Measurements from ENCODE around the gene RASA3.

RASA3 gene

DNA sequence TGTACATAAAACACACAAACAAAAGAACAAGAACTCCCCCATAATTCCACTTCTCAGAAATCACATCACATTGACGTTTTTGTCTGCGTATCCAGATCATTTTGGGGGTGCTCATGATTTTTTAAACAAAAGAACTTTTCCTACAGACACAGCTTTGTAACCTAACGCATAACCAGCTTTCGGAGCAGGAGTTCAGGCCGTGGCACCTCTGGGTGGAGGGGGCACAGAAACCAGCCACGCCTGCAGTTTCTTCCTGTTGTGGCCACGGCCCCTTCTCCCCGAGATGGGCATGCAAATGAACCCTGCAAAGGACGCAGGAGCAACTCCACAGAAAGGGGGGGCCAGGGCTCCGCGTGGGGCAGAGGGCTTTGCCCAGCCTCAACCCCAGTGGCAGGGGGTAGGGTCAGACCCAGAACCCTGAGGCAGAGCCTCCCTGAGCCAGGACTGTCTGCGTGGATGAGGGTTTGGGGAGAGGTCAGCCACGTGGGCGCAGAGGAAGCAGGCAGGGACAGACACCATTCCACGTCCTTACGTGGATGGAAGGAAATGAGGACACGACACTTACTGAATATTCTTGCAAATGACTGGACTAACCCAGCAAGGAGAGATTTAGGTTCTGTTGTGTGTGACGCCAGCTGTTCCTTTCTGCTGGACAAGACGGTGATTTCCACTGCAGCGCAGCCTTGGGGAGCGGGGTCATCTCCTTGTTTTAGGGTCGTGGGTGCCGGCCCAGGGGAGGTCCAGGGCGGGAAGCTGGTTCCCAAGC is 64.4 kb downstream of the RASA3 start:
- no peak for DNase-seq (ENCODE audit: low spot score)

DNA sequence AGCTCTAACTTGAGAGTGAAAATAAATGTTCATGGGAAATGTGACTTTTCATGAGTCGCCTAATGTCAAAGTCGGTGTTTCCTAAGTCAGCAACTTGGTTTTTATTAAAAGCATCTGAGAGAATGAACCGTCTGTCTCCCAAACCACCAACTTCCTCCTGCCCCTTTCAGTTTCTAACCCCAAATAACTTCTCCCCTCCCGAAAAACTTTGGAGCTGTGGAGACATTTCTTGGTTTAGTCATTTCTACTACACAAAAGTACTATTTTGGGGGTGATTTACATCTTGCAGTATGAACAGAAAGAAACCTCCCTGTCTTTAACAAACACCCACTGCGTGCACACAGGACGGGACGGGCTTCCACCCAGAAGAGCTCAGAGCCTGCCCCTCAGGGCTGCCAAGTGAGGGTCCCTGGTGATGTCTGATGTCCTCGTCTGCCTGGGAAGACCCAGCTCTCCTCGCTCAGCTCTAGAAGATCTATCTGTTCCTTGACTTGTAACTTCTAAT is 65.0 kb downstream of the RASA3 start:
- no peak for DNase-seq (ENCODE audit: low spot score)

DNA sequence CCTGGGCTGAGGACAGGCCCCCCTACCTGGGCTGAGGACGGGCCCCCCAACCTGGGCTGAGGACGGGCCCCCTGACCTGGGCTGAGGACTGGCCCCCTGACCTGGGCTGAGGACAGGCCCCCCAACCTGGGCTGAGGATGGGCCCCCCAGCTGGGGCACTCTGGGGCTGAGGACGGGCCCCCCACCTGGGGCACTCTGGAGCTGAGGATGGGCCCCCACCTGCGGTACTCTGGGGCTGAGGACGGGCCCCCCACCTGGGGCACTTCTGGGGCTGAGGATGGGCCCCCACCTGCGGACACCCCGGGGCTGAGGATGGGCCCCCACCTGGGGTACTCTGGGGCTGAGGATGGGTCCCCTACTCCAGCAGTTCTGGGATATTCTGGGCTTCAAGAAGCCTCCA is 65.5 kb downstream of the RASA3 start:
- DNase-seq (ENCODE audit: low spot score): no peak

DNA sequence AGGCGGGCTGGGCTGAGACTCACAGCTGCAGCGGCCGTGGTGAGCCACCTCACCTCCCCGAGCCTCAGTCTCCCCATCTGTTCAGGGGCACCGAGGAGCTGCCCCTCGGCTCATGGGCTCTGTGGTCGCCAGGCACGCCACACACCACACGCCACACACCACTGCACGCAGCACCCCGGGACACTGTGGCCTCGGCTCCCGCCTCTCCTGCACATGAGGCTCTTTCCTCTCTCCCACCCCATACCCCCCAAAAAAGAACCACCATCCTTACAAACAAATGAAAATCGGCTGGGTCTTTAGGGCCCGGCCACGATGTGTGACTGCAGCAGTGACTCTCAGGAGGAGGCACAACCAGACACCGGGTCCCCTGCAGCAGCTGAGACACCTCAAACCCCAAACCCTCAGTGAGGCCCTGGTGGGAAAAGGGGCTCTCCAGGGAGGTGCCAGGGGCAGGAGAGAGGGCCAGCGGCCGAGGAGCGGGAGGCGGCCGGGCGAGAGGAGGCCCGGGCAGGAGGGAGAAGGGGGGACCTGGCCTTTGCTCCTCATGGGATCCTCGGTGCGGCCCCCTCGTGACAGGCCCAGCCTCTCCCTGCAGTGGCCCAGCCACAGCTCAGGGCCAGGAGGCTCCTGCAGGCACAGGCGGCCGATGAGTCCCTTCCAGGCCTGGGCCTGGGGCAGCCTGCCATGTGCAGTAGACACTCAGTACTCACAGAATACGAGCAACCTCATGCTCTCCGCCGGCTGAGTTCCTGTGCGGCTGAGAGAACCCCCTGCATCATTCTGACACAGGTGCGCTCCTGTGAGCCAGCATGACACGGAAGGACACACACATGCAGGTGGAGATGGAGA is 66.3 kb downstream of the RASA3 start:
- no peak for DNase-seq (ENCODE audit: low spot score)

DNA sequence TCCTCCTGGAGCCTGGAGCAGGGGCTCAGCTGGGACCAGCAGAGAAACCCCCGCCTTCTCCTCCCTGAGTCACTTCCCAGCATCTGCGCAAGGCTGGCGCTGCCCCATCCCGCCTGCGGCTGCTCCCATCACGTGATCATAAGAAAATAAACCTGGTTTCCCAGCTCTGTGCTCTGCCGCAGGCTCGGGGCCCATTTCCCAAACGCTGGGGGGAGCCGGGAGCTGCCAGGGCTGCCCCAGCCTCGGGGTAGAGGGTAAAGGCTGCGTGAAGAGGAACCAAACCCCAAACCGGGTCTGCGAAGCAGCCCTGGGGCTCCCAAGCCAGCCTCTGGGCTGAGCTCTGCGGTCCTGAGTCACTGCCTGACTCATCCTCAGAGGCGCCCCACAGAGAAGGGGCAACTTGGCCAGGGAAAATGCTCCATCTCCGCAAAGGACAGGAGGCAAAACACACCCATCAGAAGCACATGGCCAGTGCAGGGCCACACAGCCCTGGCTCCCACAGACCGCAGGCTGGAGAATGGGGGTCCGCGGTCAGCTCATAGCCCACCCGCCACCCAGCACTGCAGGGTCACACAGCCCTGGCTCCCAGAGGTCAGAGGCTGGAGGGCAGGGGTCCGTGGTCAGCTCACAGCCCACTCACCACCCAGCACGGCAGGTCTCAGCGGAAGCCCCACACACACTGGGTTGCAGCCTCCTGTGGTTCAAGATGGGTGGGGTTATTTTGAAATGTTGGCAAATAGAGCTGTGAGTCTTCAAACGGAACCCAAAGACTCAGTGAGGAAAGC is 67.1 kb downstream of the RASA3 start:
- peak; percentile 65 for DNase-seq (ENCODE audit: low spot score)

DNA sequence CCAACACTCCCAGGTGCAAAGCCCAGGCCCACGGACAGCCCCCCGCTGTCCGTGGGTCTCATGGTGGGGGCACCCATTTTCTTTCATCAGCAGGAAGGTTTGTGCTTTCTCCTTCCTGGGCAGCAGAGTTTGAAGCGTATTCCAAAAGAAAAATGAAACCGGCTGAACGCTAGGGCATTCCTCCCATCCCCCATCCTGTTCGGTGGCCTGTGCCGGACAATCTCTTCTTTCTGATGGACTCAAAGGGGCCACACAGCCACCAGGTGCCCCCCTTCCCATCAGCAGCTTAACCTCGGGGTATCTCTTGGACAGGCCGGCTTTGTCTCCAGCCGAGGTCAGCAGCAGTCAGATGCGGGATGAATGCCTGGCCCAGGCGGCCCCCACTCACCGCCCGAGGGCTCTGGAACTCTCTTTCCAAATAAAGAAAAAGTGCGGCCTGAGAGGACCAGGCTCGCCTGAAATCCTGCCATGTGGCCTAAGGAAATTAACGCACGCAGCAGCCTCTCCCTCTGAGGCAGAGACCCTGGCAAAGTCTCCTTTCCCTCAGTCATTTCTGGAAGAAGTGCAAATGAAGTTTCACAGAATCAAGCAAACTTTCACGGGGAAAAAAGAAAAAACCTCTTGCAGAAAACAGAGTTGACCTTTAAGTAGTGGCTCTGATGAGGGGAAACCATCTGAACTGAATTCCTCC is 67.8 kb downstream of the RASA3 start:
- DNase-seq (ENCODE audit: low spot score): no peak

DNA sequence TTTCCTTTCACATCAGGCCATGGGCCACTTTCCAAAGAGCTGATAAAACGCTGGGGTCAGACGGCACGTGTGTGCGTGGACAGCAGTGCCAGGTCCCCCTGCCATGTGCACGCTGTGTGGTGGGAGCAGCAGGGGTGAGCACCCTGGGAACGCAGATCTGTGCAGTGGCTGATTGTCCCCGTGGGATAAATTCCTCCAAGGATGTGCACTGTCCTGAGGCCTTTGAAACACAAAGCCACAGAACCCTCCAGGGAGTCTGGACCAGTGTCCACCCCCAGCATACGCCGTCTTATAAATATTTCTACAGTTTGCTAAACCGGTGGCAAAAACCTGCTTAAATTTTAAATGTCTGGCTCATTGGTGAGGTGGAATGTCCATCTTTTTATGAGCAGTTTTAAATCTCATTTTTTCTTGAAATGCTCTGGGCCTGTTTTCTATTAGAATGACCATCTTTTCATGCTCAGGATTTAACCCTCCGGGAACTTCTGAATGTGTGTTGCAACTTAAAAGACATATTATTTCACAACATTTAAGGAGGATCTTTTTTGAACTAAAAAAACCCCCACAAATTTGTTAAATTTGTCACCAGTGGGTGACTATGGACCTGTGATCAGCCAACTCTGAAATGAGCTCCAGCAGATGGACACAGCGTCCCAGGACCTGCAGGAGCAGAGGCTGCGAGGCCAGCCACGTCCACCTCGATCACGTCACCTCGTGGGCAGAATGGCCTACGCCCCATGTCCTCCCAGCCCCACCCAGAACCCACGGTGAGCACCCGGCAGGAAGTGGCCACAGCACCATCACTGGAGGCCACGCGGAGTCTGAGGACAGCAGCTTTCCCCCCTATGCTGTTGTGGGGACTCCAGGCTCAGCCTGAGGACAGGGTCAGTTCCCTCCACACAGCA is 68.6 kb downstream of the RASA3 start:
- no peak for DNase-seq (ENCODE audit: low spot score)

DNA sequence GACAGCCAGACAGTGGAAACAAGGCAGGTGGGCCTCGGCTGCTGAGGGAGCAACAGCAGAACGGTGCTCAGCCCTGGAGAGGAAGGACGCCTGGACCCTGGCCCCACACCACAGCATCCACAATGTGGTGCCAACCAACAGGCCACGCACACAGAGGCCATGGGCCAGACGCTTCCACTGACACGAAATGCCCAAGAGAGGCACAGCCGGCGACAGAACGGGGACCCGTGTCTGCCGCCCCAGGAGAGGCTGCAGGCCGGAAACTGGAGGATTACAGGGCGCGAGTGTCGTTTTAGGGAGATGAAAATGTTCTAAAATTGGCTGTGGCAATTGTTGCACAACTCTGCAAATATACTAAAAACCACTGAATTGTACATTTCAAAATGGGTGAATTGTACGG is 69.7 kb downstream of the RASA3 start:
- no peak for DNase-seq (ENCODE audit: low spot score)

DNA sequence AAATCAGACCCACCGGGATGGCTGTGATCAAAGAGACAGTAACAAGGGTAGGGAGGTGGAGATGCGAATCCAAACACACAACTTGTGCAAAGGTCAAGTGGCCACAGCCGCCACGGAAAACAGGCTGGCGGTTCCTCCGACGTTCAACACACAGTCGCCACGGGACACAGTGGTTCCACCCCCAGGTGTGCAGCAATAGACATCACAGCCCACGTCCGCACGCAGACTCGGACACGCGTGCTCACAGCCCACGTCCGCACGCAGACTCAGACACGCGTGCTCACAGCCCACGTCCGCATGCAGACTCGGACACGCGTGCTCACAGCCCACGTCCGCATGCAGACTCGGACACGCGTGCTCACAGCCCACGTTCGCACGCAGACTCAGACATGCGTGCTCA is 70.1 kb downstream of the RASA3 start:
- DNase-seq (ENCODE audit: low spot score): no peak

DNA sequence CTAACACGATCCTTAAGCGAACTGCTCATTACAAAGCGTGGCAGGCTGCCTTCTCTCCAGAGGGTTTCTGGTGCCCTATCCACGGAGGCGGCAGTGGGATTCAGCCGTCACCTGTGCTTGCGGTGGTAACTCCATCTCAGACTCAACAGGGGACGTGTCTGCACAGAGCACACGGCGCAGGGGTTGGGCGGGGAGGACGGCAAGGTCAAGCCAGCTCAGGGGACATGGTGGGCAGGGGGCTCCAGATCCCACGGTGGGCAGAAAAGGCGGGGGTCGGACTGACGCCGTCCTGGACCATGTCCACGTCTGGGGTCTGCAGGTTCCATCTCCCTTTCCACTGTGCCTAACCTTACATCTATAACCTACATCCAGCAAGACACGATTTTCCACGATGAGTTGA is 70.7 kb downstream of the RASA3 start:
- DNase-seq (ENCODE audit: low spot score): no peak

DNA sequence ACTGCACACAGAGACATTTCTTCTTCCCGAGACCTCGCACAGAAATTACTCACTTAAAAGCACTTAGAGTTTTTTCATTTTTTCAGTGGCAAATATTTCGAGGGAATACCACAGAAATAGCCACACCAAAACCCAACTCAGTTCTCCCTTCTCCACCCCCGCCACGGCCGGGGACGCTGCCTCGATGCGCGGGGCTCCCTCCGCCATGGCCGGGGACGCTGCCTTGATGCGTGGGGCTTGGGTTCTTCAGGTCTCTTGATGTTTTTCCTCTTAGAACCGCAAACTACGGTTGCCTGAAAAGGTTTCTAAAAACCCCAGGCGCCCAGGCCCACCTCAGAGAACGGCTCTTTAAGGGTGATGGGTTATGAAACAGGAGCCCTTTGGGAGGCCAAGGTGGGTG is 71.4 kb downstream of the RASA3 start:
- DNase-seq (ENCODE audit: low spot score): no peak

DNA sequence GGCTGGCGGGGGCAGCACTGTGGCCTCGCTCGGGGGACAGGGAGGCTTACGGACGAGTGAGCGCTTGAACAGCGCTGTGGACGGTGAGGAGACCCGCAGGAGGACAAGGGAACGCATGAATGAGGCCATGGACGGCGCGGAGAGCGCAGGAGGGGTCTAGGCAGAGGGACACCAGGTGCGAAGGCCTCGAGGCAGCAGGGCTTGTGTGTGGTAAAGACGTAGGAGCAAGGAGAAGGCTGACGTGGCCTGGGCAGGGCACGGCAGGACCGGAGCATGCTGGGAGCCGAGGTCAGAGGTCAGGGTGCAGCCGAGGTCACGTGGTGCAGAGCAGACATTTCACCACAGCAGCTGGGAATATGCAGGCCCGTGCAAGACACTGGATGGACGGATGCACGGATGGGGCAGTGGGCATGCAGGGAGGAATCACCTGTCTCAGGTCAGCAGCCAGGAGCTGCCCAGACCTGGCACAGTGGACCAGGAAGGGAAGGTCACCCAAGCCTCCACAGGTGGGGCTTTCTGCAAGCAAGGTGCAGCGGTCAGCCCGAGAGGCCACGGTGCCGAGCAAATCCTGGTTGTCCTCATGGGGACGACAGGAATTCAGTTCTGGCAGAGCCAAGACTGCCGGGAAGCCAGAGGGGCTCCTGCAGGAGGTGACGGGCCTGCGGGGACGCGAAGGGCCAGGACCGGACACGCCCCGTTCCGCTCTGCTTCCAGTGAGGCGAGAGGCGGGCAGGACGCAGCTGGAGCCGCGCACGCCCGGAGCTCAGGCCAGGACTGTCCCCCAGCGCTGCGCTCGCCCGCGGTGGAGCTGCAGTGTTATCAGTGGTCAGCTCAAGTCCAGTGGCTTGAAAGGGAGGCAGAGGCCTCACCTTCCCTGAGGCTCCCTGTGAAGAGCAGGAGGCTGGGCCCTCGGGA is 72.2 kb downstream of the RASA3 start:
- no peak for DNase-seq (ENCODE audit: low spot score)

DNA sequence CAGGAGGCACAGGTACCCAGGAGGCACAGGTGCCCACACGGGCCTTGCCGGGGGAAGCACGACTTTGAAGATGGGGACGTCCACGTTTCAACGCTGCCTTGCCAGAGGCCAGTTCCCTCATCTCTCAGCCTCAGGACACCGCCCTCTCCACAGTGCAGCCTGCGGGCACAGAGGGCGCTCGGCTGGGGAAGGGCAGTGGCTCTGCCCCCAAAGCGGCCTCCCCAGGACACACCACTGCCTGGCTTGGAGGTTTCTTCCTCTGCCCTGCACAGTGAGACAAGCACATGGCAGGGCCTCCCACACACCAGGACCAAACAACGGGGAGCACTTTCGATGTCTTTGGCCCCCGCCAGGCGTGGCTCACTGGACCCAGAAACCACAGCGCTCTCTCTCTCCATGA is 73.0 kb downstream of the RASA3 start:
- no peak for DNase-seq (ENCODE audit: low spot score)

DNA sequence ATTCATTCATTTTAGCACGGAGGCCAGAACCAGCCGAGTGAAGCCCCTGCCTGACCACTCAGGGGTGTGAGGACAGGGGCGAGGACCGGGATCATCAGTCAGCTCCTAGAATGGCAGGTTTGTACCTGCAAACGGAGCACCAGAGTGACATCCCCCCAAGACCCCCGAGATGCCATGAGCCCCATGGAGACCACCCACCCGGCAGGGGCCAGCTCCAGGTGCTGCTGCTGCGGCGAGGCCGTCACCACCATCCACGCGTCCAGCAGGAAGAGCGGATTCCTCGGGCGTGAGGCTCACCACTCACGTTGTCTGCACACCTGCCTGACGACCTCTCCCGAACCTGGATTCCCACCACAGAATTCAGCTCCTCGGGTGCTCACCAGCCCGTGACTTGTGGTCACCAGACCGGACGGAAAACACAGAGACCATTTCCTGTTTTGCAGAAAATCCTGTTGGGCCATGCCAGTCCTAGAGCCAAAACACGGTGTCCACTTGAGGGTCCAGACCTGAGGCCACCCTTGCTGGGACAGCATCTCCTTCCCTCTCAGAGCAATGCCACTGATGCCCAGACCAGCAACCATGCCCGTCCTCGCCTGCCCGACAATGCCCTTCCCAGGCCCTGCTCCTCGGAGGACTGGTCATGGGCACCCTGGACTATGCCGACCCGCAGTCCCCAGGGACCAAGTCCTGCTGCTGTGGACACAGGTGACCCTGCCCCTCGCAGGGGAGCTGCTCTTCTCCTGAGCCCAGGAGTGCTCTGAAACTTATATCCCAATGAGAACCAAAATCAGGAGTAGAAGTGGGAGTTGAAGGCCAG is 74.2 kb downstream of the RASA3 start:
- no peak for DNase-seq (ENCODE audit: low spot score)

DNA sequence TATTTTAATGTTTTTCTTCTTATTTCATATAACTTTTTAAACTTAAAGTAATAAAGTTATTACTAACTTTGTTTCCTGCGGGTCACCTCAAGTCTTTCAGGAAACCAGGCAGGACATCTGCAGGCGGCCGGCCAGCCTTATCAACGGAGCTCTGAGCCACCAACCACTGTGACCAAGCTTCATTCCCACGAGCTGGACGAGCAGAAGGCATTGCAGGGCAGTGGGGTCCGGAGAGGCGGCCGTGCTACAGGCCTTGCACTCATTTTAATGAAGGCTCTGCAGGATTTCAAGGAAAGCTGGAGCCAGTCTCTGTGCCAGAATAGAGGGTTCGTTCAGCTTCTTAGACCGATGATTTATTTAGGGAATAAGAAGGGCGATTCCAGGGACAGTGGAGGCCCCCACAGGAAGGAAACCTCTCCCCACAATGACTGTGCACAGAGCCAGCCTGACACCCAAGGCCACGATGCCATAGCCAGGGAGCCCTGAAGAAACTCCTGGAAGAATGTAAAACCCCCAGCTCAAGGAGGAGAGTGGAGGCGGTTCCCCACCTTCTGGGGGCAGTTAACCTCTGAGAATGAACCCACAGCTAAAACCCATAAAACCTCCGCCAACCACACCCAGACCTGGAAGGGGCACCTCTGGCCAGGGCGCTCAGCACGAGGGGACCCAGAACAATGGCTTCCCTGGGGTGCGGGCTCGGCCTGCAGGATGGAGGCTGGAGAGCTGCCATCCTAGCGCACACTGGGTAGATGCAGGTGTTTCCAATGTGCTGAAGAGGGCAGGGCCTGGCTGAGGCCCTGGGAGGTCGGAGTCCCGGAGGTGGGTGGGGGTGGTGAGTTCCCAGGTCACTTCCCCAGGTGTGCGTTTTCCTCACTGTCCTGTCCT is 75.0 kb downstream of the RASA3 start:
- DNase-seq (ENCODE audit: low spot score): no peak

DNA sequence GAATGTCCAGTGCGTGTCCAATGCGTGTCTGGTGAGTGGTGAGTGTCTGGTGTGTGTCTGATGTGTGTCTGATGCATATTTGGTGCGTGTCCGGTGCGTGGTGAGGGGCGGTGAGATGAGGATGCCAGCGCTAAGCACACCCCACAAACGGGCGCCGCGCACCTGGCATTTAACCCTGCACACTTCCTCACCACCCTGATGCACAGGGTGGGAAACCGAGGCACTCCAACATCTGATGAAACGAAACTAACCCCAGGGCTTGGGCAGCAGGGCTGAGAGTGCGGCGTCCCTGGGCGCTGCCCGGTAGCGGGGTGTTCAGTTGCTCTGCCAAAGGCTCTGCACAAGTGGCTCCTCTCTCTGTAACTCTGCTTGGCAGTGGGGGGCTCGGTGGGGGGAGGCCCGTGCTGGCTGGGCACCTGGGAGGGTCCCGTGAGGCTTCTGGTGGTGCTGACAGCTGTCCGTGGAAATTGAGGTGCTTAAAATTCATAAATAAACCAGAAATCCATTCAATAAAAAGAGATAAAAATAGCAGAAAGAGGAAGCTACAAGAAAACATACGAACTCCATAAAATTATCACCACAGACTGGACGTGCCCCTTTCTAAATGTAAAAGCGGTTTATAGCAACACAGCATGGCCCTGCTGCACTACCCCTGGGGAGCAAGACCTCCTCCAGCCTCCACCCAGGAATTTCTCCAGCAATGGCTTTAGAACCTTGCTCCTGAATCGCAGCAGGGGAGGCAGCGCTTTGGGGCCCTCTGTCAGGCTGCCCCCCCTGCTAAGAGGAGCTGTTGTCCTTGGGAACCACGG is 76.0 kb downstream of the RASA3 start:
- no peak for DNase-seq (ENCODE audit: low spot score)

DNA sequence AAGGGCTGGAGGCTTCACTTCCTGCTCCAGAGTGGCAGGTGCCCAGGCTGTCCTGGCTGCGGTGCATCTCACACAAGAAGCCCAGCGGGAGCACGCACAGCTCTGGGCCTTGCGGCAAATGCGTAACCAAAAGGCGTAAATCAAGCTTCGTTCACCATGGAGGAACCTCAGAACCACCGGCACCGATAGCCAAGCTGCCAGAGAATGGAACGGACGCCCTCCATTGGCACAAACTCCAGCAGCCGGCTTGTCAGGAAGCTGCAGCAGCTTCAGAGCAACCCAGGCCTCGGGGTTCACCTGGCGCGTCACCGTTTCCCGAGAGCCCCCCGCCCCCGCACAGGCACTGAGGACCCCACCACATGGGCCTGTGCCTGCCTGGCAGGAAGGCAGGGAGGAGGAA is 76.7 kb downstream of the RASA3 start:
- DNase-seq (ENCODE audit: low spot score): no peak
